Neural cell (in vitro differentiated cells): ENCODE data around the gene GNA12. TPM values are rescaled to one million over a fixed set of nuclear protein-coding genes. Genes with fewer than 3 reads are reported as not detected.

Source experiments
- H2AFZ ChIP-seq: fragments of 200-600, 300-800 bp; sonication (generic), shearing (Covaris generic); 2 replicates; pipeline ENCODE4 v1.6.0; 2014; ENCODE audit warnings: low read depth, mild to moderate bottlenecking, antibody characterized with exemption, low read length, moderate library complexity
- H3F3A ChIP-seq: fragments of 200-600 bp; shearing (Covaris generic); 2 replicates; pipeline ENCODE4 v1.6.1; 2016; ENCODE audit warnings: mild to moderate bottlenecking, moderate library complexity, mixed read lengths, antibody characterized with exemption, low read length; ENCODE audit not compliant: insufficient read depth, poor library complexity, severe bottlenecking
- H3K27ac ChIP-seq: fragments of 200-600, 300-800 bp; sonication (generic), shearing (Covaris generic); 2 replicates; pipeline ENCODE4 v1.5.1; 2014; ENCODE audit warnings: mild to moderate bottlenecking, low read length, moderate library complexity
- H3K27me3 ChIP-seq: fragments of 300-800, 200-600 bp; sonication (generic), shearing (Covaris generic); 2 replicates; pipeline ENCODE4 v1.6.0; 2014; ENCODE audit warnings: mild to moderate bottlenecking, low read depth, low read length, moderate library complexity; ENCODE audit not compliant: insufficient read depth
- H3K36me3 ChIP-seq: fragments of 300-800, 200-600 bp; sonication (generic), shearing (Covaris generic); 2 replicates; pipeline ENCODE4 v1.5.1; 2014; ENCODE audit warnings: mild to moderate bottlenecking, antibody characterized with exemption, low read length, moderate library complexity; ENCODE audit not compliant: insufficient read depth
- H3K4me2 ChIP-seq: fragments of 300-800, 200-600 bp; sonication (generic), shearing (Covaris generic); 2 replicates; pipeline ENCODE4 v1.6.0; 2014; ENCODE audit warnings: mild to moderate bottlenecking, low read length
- H3K4me3 ChIP-seq: fragments of 300-800, 200-600 bp; sonication (generic), shearing (Covaris generic); 2 replicates; pipeline ENCODE4 v1.5.1; 2014; ENCODE audit warnings: mild to moderate bottlenecking, low read length, moderate library complexity
- H3K79me2 ChIP-seq: fragments of 200-600 bp; shearing (Covaris generic); replicated peaks from 2 replicates; pipeline ENCODE4 v1.6.0; 2014; ENCODE audit warnings: mild to moderate bottlenecking, low read length, moderate library complexity; ENCODE audit not compliant: insufficient read depth
- H3K9ac ChIP-seq: fragments of 300-800, 200-600 bp; sonication (generic), shearing (Covaris generic); 2 replicates; pipeline ENCODE4 v1.6.1; 2016; ENCODE audit warnings: mild to moderate bottlenecking, low read length, mixed read lengths
- H3K9me2 ChIP-seq: fragments of 200-600 bp; shearing (Covaris generic); 2 replicates; pipeline ENCODE4 v1.6.1; 2016; ENCODE audit warnings: mild to moderate bottlenecking, low read length, mixed read lengths; ENCODE audit not compliant: insufficient read depth
- H3K9me3 ChIP-seq: fragments of 200-600, 300-800 bp; sonication (generic), shearing (Covaris generic); 2 replicates; pipeline ENCODE4 v1.6.1; 2016; ENCODE audit warnings: mild to moderate bottlenecking, mixed run types, low read length, moderate library complexity, mixed read lengths
- H4K20me1 ChIP-seq: fragments of 200-600 bp; shearing (Covaris generic); 2 replicates; pipeline ENCODE4 v1.6.1; 2016; ENCODE audit warnings: mild to moderate bottlenecking, mixed run types; ENCODE audit not compliant: insufficient read depth
- EP300 ChIP-seq: fragments of 450-650 bp; conservative IDR thresholded peaks from 2 replicates; pipeline ENCODE4 v1.6.1; 2014; ENCODE audit warnings: antibody characterized with exemption, mild to moderate bottlenecking, moderate library complexity; ENCODE audit not compliant: poor library complexity, severe bottlenecking
- EZH2 ChIP-seq: fragments of 200-600, 300-800 bp; shearing (Covaris generic), sonication (generic); IDR thresholded peaks from 2 replicates; pipeline ENCODE4 v1.6.1; 2014; ENCODE audit warnings: antibody characterized with exemption, low read length, borderline replicate concordance, mild to moderate bottlenecking; ENCODE audit not compliant: insufficient read depth, poor library complexity, severe bottlenecking
- MXI1 ChIP-seq: fragments of 450-650 bp; conservative IDR thresholded peaks from 2 replicates; pipeline ENCODE4 v1.6.1; 2014; ENCODE audit warnings: antibody characterized with exemption, mild to moderate bottlenecking; ENCODE audit not compliant: poor library complexity, severe bottlenecking
- POLR2AphosphoS5 ChIP-seq: IDR thresholded peaks from 2 replicates; pipeline ENCODE4 v1.6.1; 2012
- RAD21 ChIP-seq: fragments of 450-650 bp; conservative IDR thresholded peaks from 2 replicates; pipeline ENCODE4 v1.6.1; 2014; ENCODE audit warnings: antibody characterized with exemption, mild to moderate bottlenecking, moderate library complexity
- REST ChIP-seq: IDR thresholded peaks from 2 replicates; pipeline ENCODE4 v1.6.1; 2012; ENCODE audit warnings: borderline replicate concordance
- SMC3 ChIP-seq: fragments of 450-650 bp; conservative IDR thresholded peaks from 2 replicates; pipeline ENCODE4 v1.6.1; 2014; ENCODE audit warnings: antibody characterized with exemption, mild to moderate bottlenecking, moderate library complexity; ENCODE audit not compliant: poor library complexity
- TAF1 ChIP-seq: IDR thresholded peaks from 2 replicates; pipeline ENCODE4 v1.6.1; 2012; ENCODE audit warnings: low read depth
- polyA plus RNA-seq: library from polyadenylated mRNA; depleted of rRNA; stranded (reverse); fragments of >200 nt; gene quantifications from 2 replicates; pipeline ENCODE4 v1.2.3, GENCODE V29; 2014
- TF ChIP-seq, protein P1 (sequence below): fragments of 450-650 bp; IDR thresholded peaks from 2 replicates; pipeline ENCODE4 v1.5.1; 2014; ENCODE audit warnings: antibody characterized with exemption, mild to moderate bottlenecking, moderate library complexity; ENCODE audit not compliant: poor library complexity, severe bottlenecking

Gene GNA12
- polyA plus RNA-seq, 1 donor from 2014 or later: 15.5 TPM

DNA sequence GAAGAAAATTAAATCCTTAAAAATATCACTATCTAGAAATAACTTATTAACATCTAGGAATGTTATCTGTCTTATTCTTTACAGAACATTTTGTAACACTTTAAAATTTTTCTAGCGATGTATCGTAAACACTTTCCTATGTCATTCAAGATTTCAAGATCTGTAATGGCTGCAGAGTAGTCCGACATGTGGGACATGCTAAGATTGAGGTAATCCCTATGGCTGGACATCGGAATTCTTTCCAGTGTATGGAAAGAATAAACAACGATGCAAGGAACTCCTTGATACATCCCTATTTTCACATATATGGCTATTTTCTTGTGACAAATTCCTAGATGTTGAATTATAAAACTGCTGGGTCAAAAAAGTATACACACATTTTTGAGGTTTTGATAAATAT, 37.5 kb downstream of the GNA12 start:
- Histone ChIP-seq H3F3A (no peaks in the 10 kb centered on the region), H3K9me3 (peaks cover 5% of the 10 kb centered on the region), H3K36me3 (peaks cover 7% of the 10 kb centered on the region), H4K20me1 (no peaks in the 10 kb centered on the region), H3K4me3 (no peak overlapping the region), H3K9ac (no peak overlapping the region), H2AFZ (no peak overlapping the region), H3K27me3 (no peaks in the 10 kb centered on the region), H3K27ac (no peak overlapping the region), H3K9me2 (no peaks in the 10 kb centered on the region), H3K4me2 (no peak overlapping the region), H3K79me2 (peaks cover 25% of the 10 kb centered on the region)
- TF ChIP-seq MXI1: no peak
- no peak for TF ChIP-seq SMC3
- no peak for TF ChIP-seq POLR2AphosphoS5
- TF ChIP-seq TAF1: no peak
- no peak for TF ChIP-seq RAD21
- TF ChIP-seq REST: no peak
- no peak for TF ChIP-seq EZH2
- TF ChIP-seq, protein P1, sequence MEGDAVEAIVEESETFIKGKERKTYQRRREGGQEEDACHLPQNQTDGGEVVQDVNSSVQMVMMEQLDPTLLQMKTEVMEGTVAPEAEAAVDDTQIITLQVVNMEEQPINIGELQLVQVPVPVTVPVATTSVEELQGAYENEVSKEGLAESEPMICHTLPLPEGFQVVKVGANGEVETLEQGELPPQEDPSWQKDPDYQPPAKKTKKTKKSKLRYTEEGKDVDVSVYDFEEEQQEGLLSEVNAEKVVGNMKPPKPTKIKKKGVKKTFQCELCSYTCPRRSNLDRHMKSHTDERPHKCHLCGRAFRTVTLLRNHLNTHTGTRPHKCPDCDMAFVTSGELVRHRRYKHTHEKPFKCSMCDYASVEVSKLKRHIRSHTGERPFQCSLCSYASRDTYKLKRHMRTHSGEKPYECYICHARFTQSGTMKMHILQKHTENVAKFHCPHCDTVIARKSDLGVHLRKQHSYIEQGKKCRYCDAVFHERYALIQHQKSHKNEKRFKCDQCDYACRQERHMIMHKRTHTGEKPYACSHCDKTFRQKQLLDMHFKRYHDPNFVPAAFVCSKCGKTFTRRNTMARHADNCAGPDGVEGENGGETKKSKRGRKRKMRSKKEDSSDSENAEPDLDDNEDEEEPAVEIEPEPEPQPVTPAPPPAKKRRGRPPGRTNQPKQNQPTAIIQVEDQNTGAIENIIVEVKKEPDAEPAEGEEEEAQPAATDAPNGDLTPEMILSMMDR: no peak
- no peak for TF ChIP-seq EP300

DNA sequence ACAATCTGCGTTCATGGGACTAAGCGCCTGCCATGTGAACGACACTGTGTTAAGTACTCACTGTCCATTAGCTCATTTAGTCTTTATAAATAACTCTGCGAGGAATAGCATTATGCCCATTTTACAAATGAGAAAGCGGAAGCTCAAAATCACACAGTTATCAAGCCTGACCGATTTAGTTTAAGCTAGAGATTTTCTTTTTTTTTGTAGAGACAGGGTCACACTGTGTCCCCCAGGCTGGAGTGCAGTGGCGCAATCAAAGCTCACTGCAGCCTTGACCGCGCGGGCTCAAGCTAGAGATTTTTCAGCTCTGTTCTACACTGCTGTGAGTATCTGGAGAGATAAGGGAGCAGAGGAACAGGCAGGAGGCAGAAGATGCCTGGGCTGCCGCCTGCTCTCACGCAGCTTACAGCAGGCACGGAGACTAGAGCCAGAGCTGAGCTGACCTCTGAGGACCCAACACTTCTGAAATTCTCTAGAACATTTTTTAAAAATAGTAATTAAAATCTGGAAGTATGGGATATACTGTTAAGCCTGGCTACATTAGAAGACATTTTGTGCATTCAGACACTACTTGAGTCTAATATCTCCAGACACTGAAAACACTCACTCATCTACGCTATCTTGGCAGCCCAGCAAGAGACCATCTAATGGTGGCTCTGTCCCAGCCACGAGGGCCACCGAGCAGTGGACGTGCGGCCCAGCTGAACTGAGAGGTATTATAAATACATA, 38.7 kb downstream of the GNA12 start:
- Histone ChIP-seq H3K4me3 (no peak overlapping the region), H3K27me3 (no peaks in the 10 kb centered on the region), H3F3A (no peaks in the 10 kb centered on the region), H3K36me3 (no peaks in the 10 kb centered on the region), H3K9ac (no peak overlapping the region), H3K79me2 (peaks cover 26% of the 10 kb centered on the region), H2AFZ (no peak overlapping the region), H3K9me2 (no peaks in the 10 kb centered on the region), H3K9me3 (peaks cover 5% of the 10 kb centered on the region), H3K4me2 (no peak overlapping the region), H4K20me1 (no peaks in the 10 kb centered on the region), H3K27ac (no peak overlapping the region)
- TF ChIP-seq SMC3 (no peak), REST (no peak), EP300 (no peak), EZH2 (no peak), RAD21 (no peak), TAF1 (no peak), POLR2AphosphoS5 (no peak), MXI1 (no peak)
- TF ChIP-seq, protein P1: no peak
